GM12801 (cell line): ENCODE results near the gene ZNF609.

Experiments used
- TF ChIP-seq, protein P1 (sequence below): IDR thresholded peaks from one replicate; pipeline ENCODE4 v1.5.1; 2011; ENCODE audit warnings: control low read depth; ENCODE audit not compliant: insufficient read length; ENCODE audit errors: extremely low read depth

The ZNF609 gene

DNA sequence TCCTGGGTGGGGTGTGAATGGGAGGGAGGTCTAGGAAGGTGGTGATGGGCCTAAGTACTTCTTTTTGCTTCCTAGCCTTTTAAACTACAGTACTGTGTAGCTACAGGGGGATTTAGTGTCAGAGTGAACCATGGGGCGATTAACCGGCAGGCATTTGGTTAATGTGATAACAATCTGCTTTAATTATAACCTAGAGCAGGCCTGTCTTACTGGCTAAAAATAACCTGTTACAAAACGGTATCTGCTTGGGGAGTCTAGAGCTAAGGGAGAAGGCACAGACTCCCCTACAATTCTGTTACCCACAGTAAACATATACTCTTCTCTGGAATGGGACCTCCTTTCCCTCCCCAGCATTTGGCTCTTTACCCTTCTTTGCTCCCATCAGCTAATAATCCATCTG lies 229.6 kb downstream of the ZNF609 start:
- TF ChIP-seq, protein P1, sequence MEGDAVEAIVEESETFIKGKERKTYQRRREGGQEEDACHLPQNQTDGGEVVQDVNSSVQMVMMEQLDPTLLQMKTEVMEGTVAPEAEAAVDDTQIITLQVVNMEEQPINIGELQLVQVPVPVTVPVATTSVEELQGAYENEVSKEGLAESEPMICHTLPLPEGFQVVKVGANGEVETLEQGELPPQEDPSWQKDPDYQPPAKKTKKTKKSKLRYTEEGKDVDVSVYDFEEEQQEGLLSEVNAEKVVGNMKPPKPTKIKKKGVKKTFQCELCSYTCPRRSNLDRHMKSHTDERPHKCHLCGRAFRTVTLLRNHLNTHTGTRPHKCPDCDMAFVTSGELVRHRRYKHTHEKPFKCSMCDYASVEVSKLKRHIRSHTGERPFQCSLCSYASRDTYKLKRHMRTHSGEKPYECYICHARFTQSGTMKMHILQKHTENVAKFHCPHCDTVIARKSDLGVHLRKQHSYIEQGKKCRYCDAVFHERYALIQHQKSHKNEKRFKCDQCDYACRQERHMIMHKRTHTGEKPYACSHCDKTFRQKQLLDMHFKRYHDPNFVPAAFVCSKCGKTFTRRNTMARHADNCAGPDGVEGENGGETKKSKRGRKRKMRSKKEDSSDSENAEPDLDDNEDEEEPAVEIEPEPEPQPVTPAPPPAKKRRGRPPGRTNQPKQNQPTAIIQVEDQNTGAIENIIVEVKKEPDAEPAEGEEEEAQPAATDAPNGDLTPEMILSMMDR = no peak

DNA sequence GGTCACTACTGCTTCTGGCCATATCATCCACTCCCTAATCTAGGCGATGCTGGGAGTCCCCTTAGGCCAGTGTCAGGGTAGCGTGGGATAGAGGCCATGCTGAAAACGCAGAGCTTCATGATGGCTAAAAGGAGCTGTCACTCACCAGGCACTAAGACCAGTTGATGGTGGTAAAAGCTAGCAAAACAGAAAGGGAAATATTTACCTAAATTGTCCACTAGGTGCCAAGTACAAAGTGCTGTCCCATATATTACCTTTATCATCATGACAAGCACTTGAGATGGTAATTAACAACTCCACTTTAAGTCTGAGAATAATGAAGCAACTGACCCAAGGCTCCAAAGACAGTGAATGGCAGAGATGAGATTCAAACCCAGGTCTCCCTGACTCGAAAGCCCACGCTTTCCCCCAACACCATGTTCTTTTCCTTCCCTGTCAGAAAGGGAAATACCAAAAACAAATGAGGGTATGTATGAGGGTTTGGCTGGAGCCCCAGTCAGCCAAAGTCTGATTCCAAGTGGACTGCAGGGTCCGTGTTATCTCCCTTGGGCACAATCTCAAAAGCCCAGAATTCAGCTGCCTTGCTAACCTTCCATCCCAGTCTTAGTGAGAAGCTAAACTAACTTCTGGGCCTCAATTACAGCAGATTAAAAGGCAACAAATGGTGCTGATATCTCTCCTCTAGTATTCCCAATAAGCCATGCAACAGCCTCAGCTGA lies 230.4 kb downstream of the ZNF609 start:
- TF ChIP-seq, protein P1 = no peak

DNA sequence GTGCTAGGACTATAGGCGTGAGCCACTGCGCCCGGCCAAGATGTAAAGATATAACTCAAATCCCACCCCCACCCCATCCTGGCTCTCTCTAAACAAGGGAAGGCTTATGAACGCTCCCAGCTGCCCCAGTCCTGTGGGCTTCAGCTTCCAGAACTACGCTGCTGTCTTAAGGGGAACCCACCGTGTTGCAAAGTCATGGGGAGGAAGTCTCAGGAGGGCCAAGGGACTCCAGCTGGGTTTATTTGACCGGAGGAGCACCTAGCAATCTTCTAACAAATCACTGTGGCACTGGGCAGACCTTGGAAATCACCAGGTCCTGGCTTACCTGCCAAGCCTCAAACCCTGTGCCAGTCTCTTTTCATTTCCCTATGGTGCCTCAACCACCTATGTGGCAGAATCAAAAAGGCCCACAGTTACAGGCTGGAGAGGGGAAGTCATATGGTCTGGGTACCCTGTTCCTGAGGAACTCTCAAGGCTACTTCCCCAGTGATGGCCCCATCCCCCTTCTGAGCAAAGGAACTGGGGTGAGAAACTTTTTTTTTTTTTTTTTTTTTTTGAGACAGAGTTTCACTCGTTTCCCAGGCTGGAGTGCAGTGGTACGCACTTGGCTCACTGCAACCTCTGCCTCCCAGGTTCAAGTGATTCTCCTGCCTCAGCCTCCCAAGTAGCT lies 231.7 kb downstream of the ZNF609 start:
- TF ChIP-seq, protein P1 = no peak

DNA sequence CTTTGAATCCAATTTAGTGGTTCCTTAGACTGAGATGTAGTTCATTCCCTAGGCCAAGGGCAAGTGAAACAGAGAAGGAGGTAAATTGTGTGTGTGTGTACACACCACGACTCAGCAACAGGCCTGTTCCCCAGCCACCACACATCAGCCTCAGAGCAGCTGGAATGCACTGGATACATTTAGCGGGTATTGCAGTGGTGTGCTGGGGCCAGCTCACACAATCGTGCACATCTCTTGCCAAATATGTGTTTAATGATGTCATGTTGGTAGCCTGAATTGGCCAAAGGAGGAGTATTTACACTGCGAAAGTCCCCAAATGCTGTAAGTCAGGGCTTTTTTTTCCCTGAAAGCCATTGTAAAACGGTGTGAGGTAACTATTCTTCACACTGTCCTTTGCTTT lies 232.8 kb downstream of the ZNF609 start:
- TF ChIP-seq, protein P1 = no peak

DNA sequence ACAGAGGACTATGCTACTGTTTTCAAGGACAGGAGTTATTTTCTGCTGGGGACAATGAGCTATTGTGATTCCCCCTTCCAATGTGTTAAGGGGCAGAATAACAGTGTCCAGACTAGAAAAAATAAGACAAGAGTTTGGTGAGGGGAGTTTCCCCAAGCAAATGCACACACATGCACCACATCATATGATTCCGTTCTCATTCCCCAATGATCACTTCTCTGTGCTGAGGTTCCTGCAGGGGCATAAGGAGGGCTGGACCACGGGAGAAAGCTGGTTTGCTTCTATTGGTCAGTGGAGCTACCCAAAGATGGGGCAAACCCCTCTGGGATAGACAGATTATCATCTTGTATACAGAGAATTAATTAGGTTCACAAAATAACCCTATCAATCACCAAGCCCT lies 234.4 kb downstream of the ZNF609 start:
- TF ChIP-seq, protein P1 = no peak

DNA sequence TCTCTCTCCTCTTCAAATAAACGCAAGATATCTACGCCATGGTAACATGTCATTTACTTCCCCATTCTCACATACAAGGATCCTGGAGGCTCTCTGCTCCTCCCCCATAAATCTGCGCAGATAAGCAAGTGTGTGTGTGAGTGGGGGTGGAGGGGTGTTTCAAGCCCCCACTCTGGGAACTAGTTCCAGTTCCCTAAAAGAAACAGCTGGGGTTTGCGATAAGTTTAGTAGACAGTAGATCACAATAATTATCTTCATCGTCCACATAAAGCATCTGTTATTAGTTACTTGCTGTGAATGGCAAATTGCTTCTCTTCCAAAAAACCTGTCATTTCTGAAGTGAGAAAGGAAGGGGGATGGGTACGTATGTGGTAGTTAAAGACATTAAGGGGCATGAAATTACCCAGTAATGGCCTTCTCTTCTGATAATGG lies 235.2 kb downstream of the ZNF609 start:
- TF ChIP-seq, protein P1 = no peak

DNA sequence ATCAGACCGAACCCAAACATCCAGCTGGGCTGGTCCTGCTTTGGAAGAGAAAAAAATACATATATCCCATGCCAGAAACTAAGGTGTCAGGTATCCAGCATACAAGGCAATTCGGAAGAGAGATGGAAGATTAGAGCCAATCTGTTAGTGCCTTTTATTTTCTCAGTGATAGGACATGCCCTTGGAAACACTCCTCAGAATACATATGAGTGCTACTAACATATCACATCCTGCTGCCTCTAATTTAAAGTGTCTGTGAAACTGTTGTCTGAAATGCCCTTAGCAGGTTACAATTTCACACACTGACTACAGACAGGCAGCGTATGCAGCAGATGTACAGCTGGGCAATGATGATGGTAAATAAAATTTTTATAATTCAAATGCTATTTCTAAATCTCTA lies 236.1 kb downstream of the ZNF609 start:
- TF ChIP-seq, protein P1 = no peak
